M059J (cell line): Measurements from ENCODE around the gene PPP1R18. TPM values are rescaled to one million over a fixed set of nuclear protein-coding genes. Genes with fewer than 3 reads are reported as not detected.
"Not testable (repeated sequence)": the region's sequence is repeated elsewhere in the genome, so short reads cannot be mapped to it uniquely, and the experiment has no call there.

ENCODE experiments used
- DNase-seq: peaks from one replicate; pipeline ENCODE4 v3.0.0-alpha.2; 2012; ENCODE audit warnings: low read depth
- total RNA-seq: library from RNA; depleted of rRNA; stranded (reverse); fragments of >200 nt; shearing (Covaris generic); gene quantifications from 2 replicates; pipeline ENCODE4 v1.2.3, GENCODE V29; 2014

Gene PPP1R18
- total RNA-seq, 1 experiment from 2014 or later: 139 TPM

- peak; percentile 100 for DNase-seq
These were observed 33.6 kb upstream of the PPP1R18 start, which contains the start of gene TUBB for GRCh38 chr6:30719791-30720737. Gene TUBB (plus strand): TSS chr6:30720352. CDS start chr6:30720507, 155 bp downstream.

- DNase-seq: no peak
These were observed 32.9 kb upstream of the PPP1R18 start for GRCh38 chr6:30719356-30719755.

- DNase-seq: not testable (repeated sequence)
These were observed 31.6 kb upstream of the PPP1R18 start for GRCh38 chr6:30717845-30718720.

GRCh38 chr6:30717129-30717844, 30.8 kb upstream of the PPP1R18 start, which contains the start of gene MDC1:
Gene MDC1 (minus strand): TSS chr6:30717281. CDS start chr6:30715175, 2,106 bp downstream.
- peak; percentile 100 for DNase-seq

GRCh38 chr6:30716879-30717128, 30.4 kb upstream of the PPP1R18 start:
- no peak for DNase-seq

- no peak for DNase-seq
These were observed 27.8 kb upstream of the PPP1R18 start for GRCh38 chr6:30714263-30714662.

GRCh38 chr6:30712441-30712945, 26.0 kb upstream of the PPP1R18 start:
- no peak for DNase-seq

GRCh38 chr6:30711758-30712380, 25.4 kb upstream of the PPP1R18 start:
- DNase-seq: no peak

GRCh38 chr6:30709101-30709868, 22.8 kb upstream of the PPP1R18 start:
- no peak for DNase-seq

GRCh38 chr6:30707281-30707850, 20.9 kb upstream of the PPP1R18 start:
- DNase-seq: no peak

GRCh38 chr6:30705620-30706019, 19.2 kb upstream of the PPP1R18 start:
- no peak for DNase-seq

GRCh38 chr6:30703821-30704220, 17.4 kb upstream of the PPP1R18 start:
- no peak for DNase-seq

- DNase-seq: no peak
These were observed 16.6 kb upstream of the PPP1R18 start for GRCh38 chr6:30703011-30703410.

- DNase-seq: no peak
These were observed 13.9 kb upstream of the PPP1R18 start for GRCh38 chr6:30700340-30700739.

- DNase-seq: no peak
These were observed 10.0 kb upstream of the PPP1R18 start for GRCh38 chr6:30696432-30696831.

GRCh38 chr6:30691208-30691847, 4.9 kb upstream of the PPP1R18 start:
- DNase-seq: peak; percentile 48

- peak; percentile 96 for DNase-seq
These were observed 4.2 kb upstream of the PPP1R18 start, which contains the start of gene NRM for GRCh38 chr6:30690403-30691207. Gene NRM (minus strand): TSS chr6:30690984. CDS start chr6:30690974, 10 bp downstream.

- DNase-seq: no peak
These were observed 3.5 kb upstream of the PPP1R18 start for GRCh38 chr6:30689985-30690384.
